Hindlimb muscle (tissue), 1 donor: ENCODE results near the gene STEAP3. TPM values are rescaled to one million over a fixed set of nuclear protein-coding genes. Genes with fewer than 3 reads are reported as not detected.
"Not testable (repeated sequence)": the region's sequence is repeated elsewhere in the genome, so short reads cannot be mapped to it uniquely, and the experiment has no call there.

Experiments used
- DNase-seq: peaks from one replicate; pipeline ENCODE4 v3.0.0-alpha.2; 2013
- polyA plus RNA-seq: library from polyadenylated mRNA; unstranded; fragments of 120-200 nt; gene quantifications from one replicate; pipeline ENCODE4 v1.2.1, GENCODE V29; 2013; ENCODE audit not compliant: insufficient read length

STEAP3 gene
- polyA plus RNA-seq, 1 donor, result 25.5 TPM

GRCh38 chr2:119264781-119265692, 41.4 kb downstream of the STEAP3 start:
- DNase-seq, result no peak

GRCh38 chr2:119265693-119266066, 42.0 kb downstream of the STEAP3 start:
- DNase-seq, result no peak

GRCh38 chr2:119266091-119266589, 42.5 kb downstream of the STEAP3 start:
- no peak for DNase-seq

- no peak for DNase-seq
These were observed 44.0 kb downstream of the STEAP3 start for GRCh38 chr2:119267604-119268003.

- no peak for DNase-seq
These were observed 53.2 kb downstream of the STEAP3 start for GRCh38 chr2:119276864-119277263.

- DNase-seq, result not testable (repeated sequence)
These were observed 54.8 kb downstream of the STEAP3 start for GRCh38 chr2:119278385-119278784.

- no peak for DNase-seq
These were observed 55.3 kb downstream of the STEAP3 start for GRCh38 chr2:119278946-119279345.

GRCh38 chr2:119279666-119280065, 56.0 kb downstream of the STEAP3 start:
- no peak for DNase-seq

- no peak for DNase-seq
These were observed 57.0 kb downstream of the STEAP3 start for GRCh38 chr2:119280680-119281079.

GRCh38 chr2:119282146-119282995, 58.7 kb downstream of the STEAP3 start:
- no peak for DNase-seq

GRCh38 chr2:119282996-119283511, 59.4 kb downstream of the STEAP3 start:
- DNase-seq, result no peak

- DNase-seq, result no peak
These were observed 60.3 kb downstream of the STEAP3 start for GRCh38 chr2:119283873-119284331.

GRCh38 chr2:119286661-119287060, 63.0 kb downstream of the STEAP3 start:
- no peak for DNase-seq

GRCh38 chr2:119288576-119288975, 64.9 kb downstream of the STEAP3 start:
- DNase-seq, result no peak

GRCh38 chr2:119289093-119289492, 65.5 kb downstream of the STEAP3 start:
- no peak for DNase-seq

GRCh38 chr2:119289642-119290041, 66.0 kb downstream of the STEAP3 start:
- DNase-seq, result no peak

- DNase-seq, result no peak
These were observed 67.4 kb downstream of the STEAP3 start for GRCh38 chr2:119290859-119291587.

GRCh38 chr2:119291588-119292167, 68.0 kb downstream of the STEAP3 start:
- DNase-seq, result no peak

GRCh38 chr2:119292226-119292625, 68.6 kb downstream of the STEAP3 start:
- DNase-seq, result no peak

- no peak for DNase-seq
These were observed 69.6 kb downstream of the STEAP3 start for GRCh38 chr2:119293254-119293653.

GRCh38 chr2:119293900-119294299, 70.3 kb downstream of the STEAP3 start:
- DNase-seq, result no peak

GRCh38 chr2:119294671-119295070, 71.0 kb downstream of the STEAP3 start:
- no peak for DNase-seq
